Left lung (tissue), 10 donors: ENCODE data around the gene HPS4. TPM values are rescaled to one million over a fixed set of nuclear protein-coding genes. Genes with fewer than 3 reads are reported as not detected.

Source experiments
- ATAC-seq: fragments of 200-7000 bp; cut with Tn5 transposase; one replicate; pipeline ENCODE4 v1.9.1; 2020; ENCODE audit warnings: moderate library complexity
- DNase-seq, 4 donors: peaks; one replicate each; pipeline ENCODE4 v3.0.0-alpha.2; 2013 to 2020
- H3K27ac ChIP-seq, 2 donors: fragments of 200-600 bp; sonication (generic) in 1 of 2; one replicate each; pipeline versions ENCODE4 v1.5.0 to v1.8.0; 2020 to 2021
- H3K27me3 ChIP-seq, 2 donors: fragments of 200-600 bp; sonication (generic) in 1 of 2; one replicate each; pipeline versions ENCODE4 v1.5.0 to v1.8.0; 2020 to 2021
- H3K36me3 ChIP-seq, 2 donors: fragments of 200-600 bp; sonication (generic) in 1 of 2; one replicate each; pipeline versions ENCODE4 v1.5.0 to v1.8.0; 2020 to 2021
- H3K4me1 ChIP-seq, 2 donors: fragments of 200-600 bp; one replicate each; pipeline ENCODE4 v1.8.0; 2021
- H3K4me3 ChIP-seq, 2 donors: fragments of 200-600 bp; sonication (generic) in 1 of 2; one replicate each; pipeline versions ENCODE4 v1.5.0 to v1.8.0; 2020 to 2021; ENCODE audit warnings: mild to moderate bottlenecking in 1 of 2
- H3K9me3 ChIP-seq, 2 donors: fragments of 200-600 bp; sonication (generic) in 1 of 2; one replicate each; pipeline versions ENCODE4 v1.5.0 to v1.8.0; 2020 to 2021
- CTCF ChIP-seq, 2 donors: fragments of 200-600 bp; sonication (generic) in 1 of 2; IDR thresholded peaks; one replicate each; pipeline versions ENCODE4 v1.5.0 to v1.8.0; 2021; ENCODE audit warnings: antibody characterized with exemption in 2 of 2
- intact Hi-C, 2 donors: fragments of 100-400 bp; cut with DNase I; formaldehyde crosslinking; loops; one replicate each; pipeline versions ENCODE4 v1.11.2 to v1.14.2; 2022
- polyA plus RNA-seq, 6 donors: library from polyadenylated mRNA; unstranded; fragments of 120-200 nt; gene quantifications; one replicate each; pipeline ENCODE4 v1.2.1, GENCODE V29; 2013; ENCODE audit not compliant: insufficient read length in 6 of 6
- total RNA-seq, 2 donors: library from RNA; stranded (reverse); fragmentation: NEBNext Ultra II Directional; extraction: Animal tissue kit (Norgen Biotek cat#: 25700); gene quantifications; one replicate each; pipeline ENCODE4 v1.2.1, GENCODE V29; 2021
- donor health status: DM: no; HTN: yes; CAD: no.
- donor health status: DM: no; HTN: no; CAD: no.

The HPS4 gene
- total and polyA plus RNA-seq, 8 donors: 25.4 to 40.7 (median 34.4) TPM

DNA sequence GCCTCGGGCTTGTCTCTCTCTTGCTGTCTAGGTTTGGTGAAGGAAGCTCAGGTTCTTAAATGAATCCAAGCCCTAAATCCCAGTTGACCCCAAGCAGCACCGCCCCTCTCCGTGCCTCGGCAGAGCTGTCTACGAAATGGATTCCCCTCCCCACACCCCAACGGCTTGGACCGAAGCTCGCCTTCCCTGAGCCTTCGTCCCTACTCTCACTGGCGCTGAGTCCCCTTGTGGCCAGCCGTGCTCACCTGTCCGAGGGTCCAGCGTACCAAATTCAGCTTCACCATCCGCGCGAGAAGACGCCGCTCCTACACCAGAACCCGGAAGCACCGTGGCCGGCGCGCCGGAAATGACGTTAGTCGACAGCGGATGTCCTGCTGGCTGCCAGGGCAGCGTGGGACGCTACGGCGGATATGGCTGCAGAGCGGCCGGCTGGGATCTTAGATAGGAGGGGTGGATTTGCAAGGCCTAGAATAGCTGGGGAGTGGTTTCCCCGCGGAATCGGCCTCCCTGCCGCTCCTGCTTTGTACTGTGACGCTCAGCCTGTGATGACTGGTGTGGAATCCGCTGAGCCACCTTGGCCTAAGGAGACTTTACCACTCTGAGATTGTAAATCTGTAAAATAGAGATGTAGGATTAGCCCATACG, 28.7 kb upstream of the HPS4 start, which contains the start of gene TFIP11:
Gene TFIP11 (minus strand): TSS at position 325 of the 645 bp plus-strand sequence. CDS start 2,201 bp downstream, outside the sequence.
- intact Hi-C loops: no loop called here
- Histone ChIP-seq H3K36me3 (peaks cover 0 to 35% of the 10 kb centered on the region in 2 donors), H3K4me3 (peak within 1 kb of the TSS; percentile 84 to 92), H3K27ac (peak within 1 kb of the TSS; percentile 64 to 84), H3K4me1 (peaks cover 13 to 37% of the 10 kb centered on the region in 2 donors), H3K27me3 (no peaks in the 10 kb centered on the region), H3K9me3 (no peaks in the 10 kb centered on the region)
- TF ChIP-seq CTCF (IDR thresholded peaks at IDR 0.05): no peak
- ATAC-seq (peak; percentile 99), DNase-seq (peak; percentile 93 to 98 (median 95))

DNA sequence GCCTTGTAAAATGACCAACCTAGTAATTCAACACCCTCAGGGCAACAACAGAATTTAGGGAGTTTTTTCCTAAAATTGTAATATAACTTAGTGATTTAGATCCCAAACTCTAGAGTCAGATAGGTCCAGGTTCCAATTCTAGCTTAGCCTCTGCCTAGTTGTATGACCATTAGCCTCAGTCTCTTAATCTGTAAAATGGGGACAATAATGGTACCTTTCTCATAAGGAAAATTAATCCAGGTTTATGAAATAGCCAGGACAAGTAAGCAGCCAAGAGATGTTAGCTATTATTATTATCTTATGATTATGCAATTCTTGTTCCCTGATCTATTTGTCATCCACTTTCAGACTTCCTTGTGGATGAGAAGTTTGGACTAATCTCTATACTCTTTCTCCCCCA, 24.6 kb upstream of the HPS4 start:
- no peak for ATAC-seq
- no peak for TF ChIP-seq CTCF (IDR thresholded peaks at IDR 0.05)
- Histone ChIP-seq H3K4me1 (peaks cover 15 to 42% of the 10 kb centered on the region in 2 donors), H3K27me3 (no peaks in the 10 kb centered on the region), H3K4me3 (no peak overlapping the region), H3K36me3 (peaks cover 0 to 77% of the 10 kb centered on the region in 2 donors), H3K9me3 (no peaks in the 10 kb centered on the region), H3K27ac (no peak overlapping the region)
- no peak for DNase-seq
- intact Hi-C loops: no loop called here

- no peak for TF ChIP-seq CTCF (IDR thresholded peaks at IDR 0.05)
- Histone ChIP-seq H3K4me1 (peaks cover 4 to 24% of the 10 kb centered on the region in 2 donors), H3K27ac (peak overlapping the region in 1 of 2 donors; percentile 34), H3K27me3 (no peaks in the 10 kb centered on the region), H3K4me3 (no peak overlapping the region), H3K9me3 (no peaks in the 10 kb centered on the region), H3K36me3 (peaks cover 0 to 100% of the 10 kb centered on the region in 2 donors)
- ATAC-seq: no peak
- intact Hi-C loops: no loop called here
- DNase-seq: no peak
Observed at GRCh38 chr22:26503758-26504157, 20.2 kb upstream of the HPS4 start.

DNA sequence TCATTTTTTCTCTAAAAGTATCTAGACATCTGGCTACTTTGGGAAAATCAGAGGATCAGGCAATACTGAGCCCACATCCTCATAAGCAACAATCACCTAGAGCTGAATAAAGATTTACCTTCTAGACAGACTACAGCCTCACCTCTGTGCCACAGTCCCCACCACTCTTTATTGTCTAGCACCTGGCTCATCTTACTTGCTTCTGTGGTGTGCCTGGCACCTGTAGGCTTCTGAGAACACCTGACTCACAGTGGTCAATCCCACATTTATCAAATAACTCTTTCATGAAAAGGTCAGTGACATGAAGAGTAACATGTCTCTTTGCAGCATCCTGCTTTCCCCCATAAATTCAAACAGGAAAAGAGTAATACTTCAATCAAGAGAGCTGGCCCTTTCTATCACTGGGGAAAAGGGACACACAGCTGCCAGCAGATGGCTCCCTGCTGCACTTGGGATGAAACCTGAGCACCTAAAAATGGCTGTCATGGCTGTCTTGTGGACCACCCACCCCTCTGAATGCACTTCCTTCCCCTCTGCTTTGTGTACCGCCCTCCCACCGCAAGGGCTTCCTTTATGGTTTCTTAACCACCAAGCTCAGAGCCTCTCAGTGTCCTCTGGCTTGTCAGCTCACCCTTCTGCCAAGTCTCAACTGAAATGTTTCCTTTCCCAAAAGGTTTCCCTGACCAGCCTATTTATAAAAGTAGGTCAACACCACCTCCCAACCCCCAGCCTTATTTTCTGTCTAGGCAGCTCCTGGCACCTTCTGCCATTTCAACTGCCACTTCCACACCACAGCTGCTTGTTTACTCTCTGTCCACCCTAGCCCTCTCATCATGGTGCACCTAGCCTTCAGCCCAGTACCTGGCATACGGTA, 19.3 kb upstream of the HPS4 start:
- Histone ChIP-seq H3K4me1 (peaks cover 4 to 17% of the 10 kb centered on the region in 2 donors), H3K4me3 (no peak overlapping the region), H3K36me3 (peaks cover 0 to 100% of the 10 kb centered on the region in 2 donors), H3K9me3 (no peaks in the 10 kb centered on the region), H3K27me3 (no peaks in the 10 kb centered on the region), H3K27ac (peak overlapping the region in 1 of 2 donors; percentile 34)
- ATAC-seq: peak; percentile 76
- peak; percentile 29 to 34 for TF ChIP-seq CTCF (IDR thresholded peaks at IDR 0.05)
- intact Hi-C loops: no loop called here
- peak in 1 of 4 donors; percentile 26 for DNase-seq

- H3K36me3 ChIP-seq: peaks cover 0 to 100% of the 10 kb centered on the region in 2 donors
- no peak for TF ChIP-seq CTCF (IDR thresholded peaks at IDR 0.05)
- H3K4me1 ChIP-seq: peaks cover 4 to 17% of the 10 kb centered on the region in 2 donors
- DNase-seq: no peak
- no peak overlapping the region for H3K27ac ChIP-seq
- intact Hi-C loops: no loop called here
- no peaks in the 10 kb centered on the region for H3K27me3 ChIP-seq
- no peak overlapping the region for H3K4me3 ChIP-seq
- ATAC-seq: no peak
- no peaks in the 10 kb centered on the region for H3K9me3 ChIP-seq
Observed at GRCh38 chr22:26501996-26502395, 18.4 kb upstream of the HPS4 start.
